ENCODE data around the gene BLCAP. TPM values are rescaled to one million over a fixed set of nuclear protein-coding genes. Genes with fewer than 3 reads are reported as not detected.

BLCAP gene
- total RNA-seq, 1 donor from 2014 or later: 111 TPM

GRCh38 chr20:37528446-37529213 lies 954 bp upstream of the BLCAP start:
- FAIRE-seq (no peak), DNase-seq (ENCODE audit: low read depth) (no peak)
- H3K27ac ChIP-seq (ENCODE audit: low read depth, low read length): peak overlapping the region; percentile 100
- TF ChIP-seq CTCF (IDR thresholded peaks at IDR 0.05; ENCODE audit: insufficient read depth, low read depth, low read length) (no peak), EZH2 (IDR thresholded peaks at IDR 0.05; ENCODE audit: insufficient read depth, low read length) (no peak)
- peak overlapping the region; percentile 96 for H3K4me3 ChIP-seq (ENCODE audit: insufficient read depth, low read depth, low read length)
- Mint-ChIP-seq H3K27me3 (ENCODE audit: low read depth, unreplicated experiment) (no peaks in the 10 kb centered on the region), H3K36me3 (ENCODE audit: low read depth, unreplicated experiment) (peaks cover 2% of the 10 kb centered on the region), H3K27ac (ENCODE audit: unreplicated experiment) (peak overlapping the region; percentile 100), H3K4me3 (ENCODE audit: unreplicated experiment) (peak overlapping the region; percentile 96), H3K4me1 (ENCODE audit: low read depth, unreplicated experiment) (peaks cover 30% of the 10 kb centered on the region), H3K9me3 (ENCODE audit: unreplicated experiment) (no peaks in the 10 kb centered on the region)
- H3K4me1 ChIP-seq (ENCODE audit: insufficient read depth, low read length): peaks cover 25% of the 10 kb centered on the region
- H4K20me1 ChIP-seq (ENCODE audit: insufficient read depth, low read length): peaks cover 34% of the 10 kb centered on the region
- peaks cover 42% of the 10 kb centered on the region for H3K79me2 ChIP-seq (ENCODE audit: insufficient read depth, low read length)
- no peaks in the 10 kb centered on the region for H3K27me3 ChIP-seq (ENCODE audit: insufficient read depth, low read length)
- H3K9ac ChIP-seq (ENCODE audit: low read length): peak overlapping the region; percentile 97
- no peaks in the 10 kb centered on the region for H3K9me3 ChIP-seq (ENCODE audit: insufficient read depth, low read depth, low read length)
- peak overlapping the region; percentile 93 for H2AFZ ChIP-seq (ENCODE audit: low read depth, low read length)
- H3K36me3 ChIP-seq (ENCODE audit: insufficient read depth, low read length): no peaks in the 10 kb centered on the region
- H3K4me2 ChIP-seq (ENCODE audit: low read length): peak overlapping the region; percentile 88

GRCh38 chr20:37526839-37527637 lies 638 bp downstream of the BLCAP start:
- H3K4me3 Mint-ChIP-seq (ENCODE audit: unreplicated experiment): peak overlapping the region; percentile 96
- H3K4me1 ChIP-seq (ENCODE audit: insufficient read depth, low read length): peaks cover 25% of the 10 kb centered on the region
- no peaks in the 10 kb centered on the region for H3K27me3 ChIP-seq (ENCODE audit: insufficient read depth, low read length)
- peak overlapping the region; percentile 100 for H3K27ac ChIP-seq (ENCODE audit: low read depth, low read length)
- peaks cover 57% of the 10 kb centered on the region for H3K79me2 ChIP-seq (ENCODE audit: insufficient read depth, low read length)
- no peaks in the 10 kb centered on the region for H3K36me3 ChIP-seq (ENCODE audit: insufficient read depth, low read length)
- H3K4me1 Mint-ChIP-seq (ENCODE audit: low read depth, unreplicated experiment): peaks cover 30% of the 10 kb centered on the region
- peak overlapping the region; percentile 93 for H2AFZ ChIP-seq (ENCODE audit: low read depth, low read length)
- no peaks in the 10 kb centered on the region for H3K9me3 ChIP-seq (ENCODE audit: insufficient read depth, low read depth, low read length)
- H4K20me1 ChIP-seq (ENCODE audit: insufficient read depth, low read length): peaks cover 49% of the 10 kb centered on the region
- peaks cover 8% of the 10 kb centered on the region for H3K36me3 Mint-ChIP-seq (ENCODE audit: low read depth, unreplicated experiment)
- peak overlapping the region; percentile 97 for H3K9ac ChIP-seq (ENCODE audit: low read length)
- TF ChIP-seq EZH2 (IDR thresholded peaks at IDR 0.05; ENCODE audit: insufficient read depth, low read length) (no peak), CTCF (IDR thresholded peaks at IDR 0.05; ENCODE audit: insufficient read depth, low read depth, low read length) (no peak)
- H3K4me2 ChIP-seq (ENCODE audit: low read length): peak overlapping the region; percentile 88
- H3K4me3 ChIP-seq (ENCODE audit: insufficient read depth, low read depth, low read length): peak overlapping the region; percentile 96
- no peaks in the 10 kb centered on the region for H3K9me3 Mint-ChIP-seq (ENCODE audit: unreplicated experiment)
- H3K27me3 Mint-ChIP-seq (ENCODE audit: low read depth, unreplicated experiment): no peaks in the 10 kb centered on the region
- H3K27ac Mint-ChIP-seq (ENCODE audit: unreplicated experiment): peak overlapping the region; percentile 83
- DNase-seq (ENCODE audit: low read depth) (peak; percentile 13), FAIRE-seq (no peak)

Data from astrocyte (in vitro differentiated cells and primary cell).